GM19238 (cell line): ENCODE data around the gene FBXW9.
"Not testable (repeated sequence)": the region's sequence is repeated elsewhere in the genome, so short reads cannot be mapped to it uniquely, and the experiment has no call there.

Experiments used
- DNase-seq: peaks from one replicate; pipeline ENCODE4 v3.0.0; 2011; ENCODE audit warnings: low spot score; ENCODE audit not compliant: insufficient read length

Gene FBXW9

DNA sequence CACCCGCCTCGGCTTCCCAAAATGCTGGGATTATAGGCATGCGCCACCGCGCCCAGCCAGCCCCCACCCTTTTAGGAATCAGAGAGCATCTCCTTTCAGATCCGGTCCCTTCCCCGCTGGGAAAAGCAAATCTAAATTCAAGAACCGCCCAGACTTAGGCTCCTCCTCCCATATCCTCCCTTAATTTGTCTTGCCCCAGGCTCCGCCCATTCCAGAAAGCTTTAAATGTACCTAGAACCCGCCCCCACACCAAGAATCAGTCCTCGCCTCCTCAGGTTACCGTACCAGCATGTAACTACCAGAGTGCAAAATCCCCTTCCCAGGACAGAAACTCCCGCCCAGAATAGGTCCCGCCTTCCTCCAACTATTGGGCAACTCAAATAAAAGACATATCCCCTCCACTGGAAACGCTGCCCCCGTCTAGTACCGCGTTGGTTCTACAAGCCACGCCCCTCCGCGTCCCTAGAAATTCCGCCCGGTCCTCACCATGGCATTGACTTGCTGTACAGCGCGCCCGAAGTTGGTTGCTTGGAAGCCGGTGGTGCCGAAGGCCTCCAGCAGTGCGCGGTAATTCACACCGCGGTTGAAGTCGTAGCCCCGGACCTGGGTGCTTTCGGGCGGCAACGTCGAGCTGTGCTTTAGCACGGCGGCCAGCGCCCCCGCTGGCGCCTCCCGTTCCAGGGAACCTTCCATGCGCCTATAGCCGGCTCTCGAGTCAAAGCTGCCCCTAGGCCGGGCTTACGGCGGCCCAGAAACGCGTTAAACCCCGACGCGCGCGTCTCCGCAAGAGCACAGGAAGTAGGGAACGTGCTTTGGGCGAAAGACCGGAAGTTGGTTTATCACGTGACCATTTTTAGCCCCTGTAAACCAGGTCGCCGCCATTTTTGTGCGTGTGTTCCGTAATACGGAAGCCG, 15.1 kb downstream of the FBXW9 start, which contains the start of gene DHPS:
TSS of gene DHPS (minus strand) at position 807 of the 914 bp plus-strand sequence. CDS start at position 693, 114 bp downstream.
- DNase-seq, result peak; percentile 93

DNA sequence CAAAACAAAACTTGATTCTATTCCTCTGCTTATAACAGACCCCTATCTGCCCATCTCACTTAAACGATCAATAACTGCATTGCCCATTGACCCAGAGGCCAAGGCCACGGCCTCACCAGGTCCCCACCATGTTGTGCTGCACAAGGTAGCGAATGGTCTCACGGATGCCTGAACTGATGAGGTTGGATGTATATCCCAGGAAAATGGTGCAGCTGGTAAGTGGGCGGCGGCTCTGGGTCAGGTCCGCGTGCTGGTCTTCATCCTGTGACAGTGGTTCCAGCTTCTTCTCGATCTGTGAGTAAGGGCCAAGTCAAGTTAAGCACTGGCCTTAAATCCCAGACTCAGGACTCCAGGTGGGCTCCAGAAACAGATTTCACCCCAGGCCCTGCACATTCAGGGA, 16.4 kb downstream of the FBXW9 start:
- no peak for DNase-seq

DNA sequence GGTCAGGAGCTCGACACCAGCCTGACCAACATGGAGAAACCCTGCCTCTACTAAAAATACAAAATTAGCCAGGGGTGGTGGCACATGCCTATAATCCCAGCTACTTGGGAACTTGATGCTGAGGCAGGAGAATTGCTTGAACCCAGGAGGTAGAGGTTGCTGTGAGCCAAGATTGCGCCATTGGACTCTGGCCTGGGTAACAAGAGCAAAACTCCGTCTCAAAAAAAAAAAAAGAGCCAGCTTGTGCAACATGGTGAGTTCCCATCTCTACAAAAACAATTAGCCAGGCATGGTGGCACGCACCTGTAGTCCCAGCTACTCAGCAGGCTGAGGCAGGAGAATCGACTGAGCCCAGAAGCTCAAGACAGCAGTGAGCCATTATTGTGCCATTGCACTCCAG, 18.4 kb downstream of the FBXW9 start:
- not testable (repeated sequence) for DNase-seq

DNA sequence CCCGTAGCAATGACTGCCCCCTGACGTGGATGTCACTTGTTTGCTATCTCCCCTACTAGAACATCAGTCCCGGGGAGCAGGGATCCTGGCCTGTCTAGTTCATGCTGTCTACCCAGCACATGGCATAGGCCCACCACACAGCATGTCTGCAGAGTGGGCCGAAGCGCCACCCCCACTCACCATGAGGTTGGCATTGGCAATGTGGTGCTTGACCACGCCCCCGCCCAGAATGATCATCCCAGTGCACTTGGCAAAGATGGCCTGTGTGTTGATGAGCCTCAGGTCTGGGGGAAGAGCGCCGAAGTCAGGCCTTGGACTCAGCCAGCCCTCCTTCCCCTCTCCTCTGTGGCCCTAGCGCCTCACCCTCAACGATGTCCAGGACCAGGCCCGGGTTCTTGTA, 19.5 kb downstream of the FBXW9 start:
- no peak for DNase-seq

DNA sequence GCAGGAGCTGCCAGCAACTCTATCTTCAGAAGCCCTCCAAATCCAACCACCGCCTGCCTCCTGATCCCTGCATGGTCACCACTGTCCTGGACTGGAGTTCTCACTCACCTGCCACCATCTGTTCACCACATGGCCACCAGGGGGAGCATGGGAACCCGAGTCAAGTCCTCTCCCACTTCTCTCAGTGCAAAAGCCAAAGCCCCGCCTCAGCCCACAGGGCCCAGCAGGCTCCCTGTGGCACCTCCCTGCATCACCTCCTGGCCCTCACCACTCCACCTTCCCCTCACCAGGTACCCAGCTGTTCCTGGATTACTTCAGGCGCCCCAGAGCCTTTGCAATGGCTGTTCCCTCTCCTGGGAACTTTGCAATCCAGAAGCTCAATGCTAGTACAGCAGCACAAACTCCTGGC, 20.0 kb downstream of the FBXW9 start:
- peak; percentile 72 for DNase-seq

DNA sequence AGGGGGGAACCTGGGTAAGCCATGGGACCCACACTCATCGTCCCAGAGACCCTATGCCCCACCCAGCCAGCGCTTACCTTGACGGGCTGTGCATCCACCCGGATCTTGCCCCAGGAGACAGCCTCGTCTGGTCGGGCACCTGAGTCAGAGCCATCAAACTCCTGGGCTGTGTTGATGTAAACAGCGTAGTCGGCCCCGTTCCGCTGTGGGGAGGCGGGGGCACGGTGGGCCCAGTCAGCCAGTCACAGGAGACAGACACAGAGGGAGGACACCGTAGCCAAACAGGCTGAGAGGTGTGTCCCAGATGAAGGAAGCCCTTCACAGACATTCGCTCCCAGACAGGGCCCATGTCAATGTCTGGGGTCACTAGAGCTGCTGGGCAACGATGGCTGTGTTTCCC, 20.5 kb downstream of the FBXW9 start:
- DNase-seq, result no peak

DNA sequence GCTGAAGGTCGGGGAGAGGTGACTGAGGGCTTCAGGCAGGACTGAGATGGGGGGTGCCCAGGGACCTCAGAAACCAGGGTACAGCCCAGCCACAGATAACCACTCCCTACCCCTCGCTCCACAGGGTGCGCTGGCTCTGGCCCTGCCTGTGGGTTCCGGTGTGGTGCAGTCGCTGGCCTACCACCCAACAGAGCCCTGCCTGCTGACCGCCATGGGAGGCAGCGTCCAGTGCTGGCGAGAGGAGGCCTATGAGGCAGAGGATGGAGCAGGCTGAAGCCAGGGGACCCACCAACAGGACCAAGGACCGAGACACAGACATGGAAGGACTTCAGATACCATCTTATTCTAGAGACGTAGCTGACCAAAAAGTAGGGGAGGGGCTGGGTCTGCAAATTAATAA, 21.0 kb downstream of the FBXW9 start:
- no peak for DNase-seq

DNA sequence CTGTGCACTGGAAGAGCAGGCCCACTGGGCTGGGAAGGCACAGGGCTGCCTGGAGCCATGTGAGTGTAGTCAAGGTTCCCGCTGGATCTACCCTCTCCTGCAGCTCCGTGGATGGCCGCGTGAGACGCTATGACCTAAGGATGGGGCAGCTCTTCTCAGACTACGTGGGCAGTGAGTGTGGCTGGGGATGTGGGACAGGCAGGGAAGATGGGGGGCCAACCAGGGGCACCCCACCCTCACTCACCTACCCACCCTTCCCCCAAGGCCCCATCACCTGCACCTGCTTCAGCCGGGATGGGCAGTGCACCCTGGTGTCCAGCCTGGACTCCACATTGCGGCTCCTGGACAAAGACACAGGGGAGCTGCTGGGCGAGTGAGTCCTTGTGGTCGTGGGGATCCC, 23.7 kb downstream of the FBXW9 start:
- no peak for DNase-seq

DNA sequence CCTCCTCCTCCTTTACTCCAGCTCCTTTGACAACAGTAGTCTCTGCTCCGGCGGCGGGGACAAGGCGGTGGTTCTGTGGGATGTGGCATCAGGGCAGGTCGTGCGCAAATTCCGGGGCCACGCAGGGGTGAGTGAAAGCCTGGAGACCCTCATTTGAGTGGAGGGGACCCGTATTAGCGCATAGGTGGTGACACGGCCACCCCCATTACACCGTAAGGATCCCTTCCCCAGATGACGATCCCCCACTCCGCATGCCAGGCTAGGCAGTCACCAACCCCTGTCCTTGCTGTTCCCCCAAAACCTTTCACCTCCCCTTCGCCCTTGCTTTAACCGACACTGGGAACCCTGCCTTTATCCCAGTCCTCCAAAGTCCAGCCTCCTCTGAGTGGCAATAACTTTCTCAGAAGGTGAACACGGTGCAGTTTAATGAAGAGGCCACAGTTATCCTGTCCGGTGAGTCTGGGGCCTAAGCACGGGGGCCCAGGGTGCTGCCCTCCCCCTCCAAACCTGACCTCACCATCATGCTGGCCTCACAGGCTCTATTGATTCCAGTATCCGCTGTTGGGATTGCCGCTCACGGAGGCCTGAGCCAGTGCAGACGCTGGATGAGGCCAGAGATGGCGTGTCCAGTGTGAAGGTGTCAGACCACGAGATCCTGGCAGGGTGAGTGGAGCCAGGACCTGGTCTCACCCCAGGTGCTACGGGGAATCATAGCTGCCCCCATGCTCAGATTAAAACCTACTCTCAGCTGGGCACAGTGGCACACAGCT, 26.1 kb downstream of the FBXW9 start:
- DNase-seq, result no peak

DNA sequence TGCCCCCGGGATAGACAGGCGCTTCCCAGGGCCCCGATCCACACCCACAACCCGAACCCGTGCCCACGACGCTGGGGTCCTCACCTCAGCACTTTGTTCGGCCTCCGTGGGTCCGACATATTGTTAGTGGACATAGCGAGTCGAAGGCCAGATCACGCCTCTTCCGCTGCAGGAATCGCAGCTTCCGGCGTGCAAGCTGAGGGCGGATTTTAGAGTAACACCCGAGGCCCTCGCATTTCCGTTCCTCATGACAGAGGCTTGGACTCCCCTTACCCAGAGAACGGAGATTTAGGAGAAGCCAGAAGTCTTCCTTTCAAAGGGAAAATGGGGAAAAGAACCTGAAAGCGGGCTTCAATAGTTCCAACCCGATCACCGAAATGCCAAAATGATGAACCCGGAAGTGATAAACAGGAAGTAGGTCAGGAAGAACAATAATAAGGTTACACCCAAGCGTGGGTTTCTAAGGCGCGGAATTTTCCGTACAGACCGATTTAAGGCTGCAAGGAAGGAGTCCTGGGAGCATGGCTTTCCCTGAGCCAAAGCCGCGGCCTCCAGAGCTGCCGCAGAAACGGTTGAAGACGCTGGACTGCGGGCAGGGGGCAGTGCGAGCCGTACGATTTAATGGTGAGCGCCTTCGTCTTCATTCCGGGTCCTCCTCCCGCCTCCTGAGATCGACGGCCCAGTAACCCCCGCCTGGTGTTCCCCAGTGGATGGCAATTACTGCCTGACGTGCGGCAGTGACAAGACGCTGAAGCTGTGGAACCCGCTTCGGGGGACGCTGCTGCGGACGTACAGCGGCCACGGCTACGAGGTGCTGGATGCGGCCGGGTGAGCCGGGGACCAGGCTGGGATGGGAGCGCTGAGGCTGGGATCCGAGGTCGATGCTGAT, 26.9 kb downstream of the FBXW9 start:
- no peak for DNase-seq

DNA sequence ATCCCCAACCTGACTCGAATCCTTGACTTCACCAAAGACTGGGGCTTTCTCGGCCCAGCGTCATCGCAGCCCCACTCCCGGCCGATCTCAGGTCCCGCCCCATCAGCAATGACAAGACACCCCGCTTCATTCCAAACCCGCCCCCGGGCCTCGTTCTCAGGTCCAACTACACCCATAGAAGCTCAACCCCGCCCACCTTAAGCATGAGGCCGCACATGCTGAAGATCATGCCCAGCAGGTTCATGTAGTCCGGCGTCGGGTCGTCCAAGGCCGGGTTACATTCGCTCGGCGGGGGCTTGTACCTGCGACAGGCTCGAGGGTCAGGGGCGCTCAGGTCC, 27.5 kb downstream of the FBXW9 start:
- no peak for DNase-seq

DNA sequence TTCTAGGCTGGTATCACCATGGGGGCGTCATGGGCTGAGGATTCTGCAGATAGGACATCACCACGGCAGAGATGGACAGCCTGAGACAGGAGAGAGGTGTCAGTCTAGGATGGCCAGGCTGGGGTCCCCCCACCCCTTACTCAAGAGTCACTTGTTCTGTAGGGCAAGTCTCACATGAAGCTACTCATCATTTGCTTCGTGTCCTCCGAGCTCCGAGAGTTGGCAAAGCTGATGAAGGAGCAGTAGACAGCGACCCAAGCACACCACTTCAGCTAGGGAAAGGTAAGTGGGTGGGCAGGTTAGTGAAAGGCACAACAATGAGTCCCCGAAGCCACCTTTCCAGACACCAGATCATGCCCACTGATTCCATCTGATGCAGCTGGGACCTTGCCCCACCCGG, 28.1 kb downstream of the FBXW9 start:
- no peak for DNase-seq

DNA sequence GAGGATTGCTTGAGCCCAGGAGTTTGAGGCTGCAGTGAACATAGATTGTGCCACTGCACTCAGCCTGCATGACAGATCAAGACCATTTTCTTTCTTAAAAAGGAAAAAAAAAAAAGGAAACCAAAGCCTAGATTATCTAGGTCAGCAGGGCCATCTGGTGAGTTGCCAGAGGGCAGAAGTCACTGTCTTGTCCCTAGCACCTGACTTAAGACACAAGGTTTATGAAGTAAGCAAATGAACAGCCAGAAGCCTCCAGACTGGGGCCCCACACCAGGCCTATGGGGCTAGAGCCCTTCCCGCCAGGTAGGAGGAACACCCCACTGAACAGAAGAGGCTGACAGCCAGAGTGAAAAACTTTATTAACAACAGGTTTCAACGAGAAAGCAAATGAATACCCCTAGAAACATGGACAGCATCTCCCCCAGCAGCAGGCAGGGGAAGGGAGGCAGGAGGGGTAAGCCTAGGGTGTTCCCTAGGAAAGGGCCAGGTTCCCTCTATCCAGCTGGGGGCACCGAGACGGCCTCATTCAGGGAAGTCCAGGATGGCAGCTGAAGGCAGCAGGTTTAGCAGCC, 28.6 kb downstream of the FBXW9 start:
- no peak for DNase-seq

DNA sequence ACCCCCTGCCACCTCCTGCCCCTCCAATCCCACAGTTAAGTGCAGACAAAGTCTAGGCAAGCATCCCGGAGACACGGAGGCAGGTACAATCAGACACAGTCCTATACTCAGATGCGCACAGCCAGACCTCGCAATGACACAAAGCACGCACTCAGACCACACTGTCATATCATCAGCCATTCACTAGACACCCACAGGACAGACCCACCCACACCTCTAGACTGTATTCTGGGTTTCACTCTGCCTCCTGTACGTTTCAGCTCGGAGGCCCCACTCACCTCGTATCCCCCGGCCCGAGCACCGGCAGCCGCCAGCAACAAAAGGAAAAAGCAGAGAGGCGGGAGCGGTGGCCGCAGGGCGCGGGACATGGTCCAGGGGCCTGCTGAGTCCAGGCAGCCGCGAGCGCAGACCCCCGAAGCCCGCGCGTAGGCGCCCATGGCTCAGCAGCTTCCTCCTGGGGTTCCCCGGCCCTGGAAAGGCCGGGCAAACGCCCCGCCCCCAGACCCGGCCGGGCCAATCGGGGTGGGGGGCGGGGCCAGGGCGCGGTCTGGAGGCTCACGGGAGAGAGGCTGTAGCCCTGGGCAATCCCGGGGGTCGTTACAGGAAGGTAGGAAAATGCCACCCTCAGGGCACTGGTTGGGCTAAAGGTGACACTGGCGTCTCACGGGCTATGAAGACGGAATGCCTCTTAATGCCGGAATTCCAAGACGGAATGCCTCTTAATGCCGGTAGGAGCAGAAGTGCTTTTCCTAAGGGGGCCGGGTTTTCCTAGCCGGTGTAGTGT, 30.0 kb downstream of the FBXW9 start, which contains the start of the genes MAN2B1 and WDR83:
TSS of gene MAN2B1 (minus strand) at position 478 of the 784 bp plus-strand sequence. CDS start at position 437, 41 bp downstream.
TSS of gene WDR83 (plus strand) at position 543 of the 784 bp plus-strand sequence. CDS start 2,984 bp downstream, outside the sequence.
- DNase-seq, result peak; percentile 94

DNA sequence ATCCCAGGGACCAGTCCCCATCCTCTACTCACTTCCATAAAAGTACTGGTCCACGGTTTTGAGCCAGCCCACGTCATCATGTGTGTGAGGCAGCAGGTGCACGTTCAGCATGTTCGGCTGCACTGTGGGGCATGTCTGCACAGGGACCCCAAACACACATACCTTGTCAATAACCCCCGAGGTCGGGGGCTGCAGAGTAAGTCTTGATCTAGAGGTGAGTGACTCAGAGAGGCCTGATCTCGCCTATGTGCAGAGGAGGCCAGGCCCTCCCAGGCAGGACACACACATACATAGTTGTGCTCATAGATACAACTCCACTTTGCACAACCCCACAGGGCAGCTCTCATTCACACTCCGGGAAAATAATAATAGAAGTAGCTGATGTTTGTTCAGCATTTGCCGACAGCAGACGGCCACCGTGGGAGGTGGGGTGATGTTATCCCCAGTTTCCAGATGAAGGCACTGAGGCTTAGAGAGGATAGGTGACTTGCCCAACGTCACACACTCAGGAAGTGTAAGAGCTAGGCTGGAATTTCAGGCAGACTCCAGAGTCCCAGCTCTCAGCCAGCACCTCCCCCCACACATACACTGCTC, 30.7 kb downstream of the FBXW9 start:
- DNase-seq, result no peak

DNA sequence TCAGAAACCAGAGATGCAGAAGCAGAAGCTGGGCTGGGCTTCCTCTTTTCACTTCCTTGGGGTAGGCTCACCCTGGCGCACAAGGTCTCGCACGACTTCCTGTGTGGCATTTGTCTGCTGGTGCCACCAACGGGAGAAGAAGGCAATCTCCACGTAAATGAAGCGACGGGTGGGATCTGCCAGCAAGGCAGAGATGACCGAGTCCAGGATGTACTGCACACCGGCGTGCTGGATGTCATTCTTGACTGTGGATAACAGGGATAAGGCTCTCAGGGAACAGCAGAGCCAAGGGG, 31.2 kb downstream of the FBXW9 start:
- DNase-seq, result peak; percentile 75

DNA sequence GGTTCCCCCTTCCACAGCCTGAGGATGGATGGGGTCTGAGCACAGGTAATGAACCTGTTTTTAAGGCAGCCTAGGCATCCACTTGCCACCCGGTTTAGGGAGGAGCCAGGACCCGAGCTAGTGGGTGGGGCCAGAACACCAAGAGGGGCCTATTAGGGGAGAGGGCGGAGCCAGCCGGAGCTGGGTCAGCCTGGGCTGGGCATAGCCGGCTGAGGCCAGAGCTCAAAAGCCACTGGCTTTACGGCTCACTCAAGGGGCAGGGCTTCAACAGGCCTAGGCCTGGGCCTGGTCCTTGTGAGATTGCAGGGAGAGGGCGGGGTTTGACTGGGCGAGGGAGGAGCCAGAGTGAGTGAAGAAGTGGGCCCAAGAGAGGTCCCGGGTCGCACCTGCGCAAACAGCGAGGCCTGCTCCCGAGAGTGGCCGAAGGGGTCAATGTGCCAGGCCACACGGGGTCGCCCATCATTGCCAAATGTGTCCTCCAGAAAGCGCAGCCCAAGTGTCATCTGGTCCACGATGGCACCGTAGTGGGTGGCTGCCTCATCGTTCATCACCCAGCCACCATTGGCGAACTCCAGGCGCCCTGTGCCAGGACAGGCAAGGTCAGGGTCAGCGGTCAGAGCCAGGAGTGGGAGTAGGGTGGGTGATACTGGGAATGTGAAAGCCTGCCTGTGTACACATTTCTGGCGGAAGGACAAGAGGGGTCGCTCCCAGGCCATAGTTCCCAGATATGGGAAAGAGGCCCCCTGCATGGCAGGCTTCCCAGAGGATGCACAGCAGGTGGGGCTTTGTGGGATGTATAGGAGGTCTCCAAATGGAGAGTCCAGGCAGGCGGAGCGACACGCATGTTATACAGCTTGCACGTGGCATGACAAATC, 31.8 kb downstream of the FBXW9 start:
- DNase-seq, result no peak

DNA sequence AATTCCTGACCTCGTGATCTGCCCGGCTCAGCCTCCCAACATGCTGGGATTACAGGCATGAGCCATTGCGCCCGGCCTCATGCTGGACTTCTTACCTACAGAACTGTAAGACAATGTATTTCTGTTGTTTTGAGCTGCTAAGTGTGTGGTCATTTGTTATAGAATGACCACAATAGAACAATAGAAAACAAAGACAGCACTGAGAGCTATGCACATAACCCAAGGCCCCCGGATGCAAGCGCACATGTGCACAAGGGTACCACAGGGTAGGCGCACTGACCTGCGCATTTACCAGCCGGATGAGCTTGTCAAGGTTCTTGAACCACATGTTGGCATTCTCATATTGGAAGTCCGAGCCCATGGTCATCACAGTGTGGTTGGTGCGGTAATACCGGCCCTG, 35.5 kb downstream of the FBXW9 start:
- DNase-seq, result no peak

DNA sequence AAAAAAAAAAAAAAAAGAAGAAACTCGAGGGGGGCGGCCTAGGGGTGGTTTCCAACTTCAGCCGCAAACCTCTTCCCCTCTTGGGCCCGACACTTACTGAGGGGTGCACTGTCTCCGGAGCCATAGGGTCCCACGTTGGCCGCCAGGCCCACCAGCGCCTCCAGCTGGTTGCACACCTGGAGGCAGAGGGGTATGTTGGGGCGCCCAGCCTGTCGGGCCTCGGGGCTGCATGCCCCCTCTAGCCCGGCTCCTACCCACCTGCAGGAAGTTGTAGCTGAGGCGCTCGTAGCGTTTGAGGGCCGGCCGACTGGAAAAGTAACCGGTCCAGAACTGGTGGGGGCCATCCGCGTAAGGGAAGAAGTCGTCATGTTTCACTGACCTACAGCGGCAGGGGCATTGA, 38.5 kb downstream of the FBXW9 start:
- DNase-seq, result no peak
